Left kidney (tissue), 2 donors: Measurements from ENCODE around the gene TSGA10IP. TPM values are rescaled to one million over a fixed set of nuclear protein-coding genes. Genes with fewer than 3 reads are reported as not detected.

Source experiments
- DNase-seq: peaks from one replicate; pipeline ENCODE4 v3.0.0-alpha.2; 2013
- polyA plus RNA-seq: library from polyadenylated mRNA; unstranded; fragments of 120-200 nt; gene quantifications from one replicate; pipeline ENCODE4 v1.2.1, GENCODE V29; 2013; ENCODE audit not compliant: insufficient read length

Gene TSGA10IP
- polyA plus RNA-seq, 1 donor = 0.23 TPM

DNA sequence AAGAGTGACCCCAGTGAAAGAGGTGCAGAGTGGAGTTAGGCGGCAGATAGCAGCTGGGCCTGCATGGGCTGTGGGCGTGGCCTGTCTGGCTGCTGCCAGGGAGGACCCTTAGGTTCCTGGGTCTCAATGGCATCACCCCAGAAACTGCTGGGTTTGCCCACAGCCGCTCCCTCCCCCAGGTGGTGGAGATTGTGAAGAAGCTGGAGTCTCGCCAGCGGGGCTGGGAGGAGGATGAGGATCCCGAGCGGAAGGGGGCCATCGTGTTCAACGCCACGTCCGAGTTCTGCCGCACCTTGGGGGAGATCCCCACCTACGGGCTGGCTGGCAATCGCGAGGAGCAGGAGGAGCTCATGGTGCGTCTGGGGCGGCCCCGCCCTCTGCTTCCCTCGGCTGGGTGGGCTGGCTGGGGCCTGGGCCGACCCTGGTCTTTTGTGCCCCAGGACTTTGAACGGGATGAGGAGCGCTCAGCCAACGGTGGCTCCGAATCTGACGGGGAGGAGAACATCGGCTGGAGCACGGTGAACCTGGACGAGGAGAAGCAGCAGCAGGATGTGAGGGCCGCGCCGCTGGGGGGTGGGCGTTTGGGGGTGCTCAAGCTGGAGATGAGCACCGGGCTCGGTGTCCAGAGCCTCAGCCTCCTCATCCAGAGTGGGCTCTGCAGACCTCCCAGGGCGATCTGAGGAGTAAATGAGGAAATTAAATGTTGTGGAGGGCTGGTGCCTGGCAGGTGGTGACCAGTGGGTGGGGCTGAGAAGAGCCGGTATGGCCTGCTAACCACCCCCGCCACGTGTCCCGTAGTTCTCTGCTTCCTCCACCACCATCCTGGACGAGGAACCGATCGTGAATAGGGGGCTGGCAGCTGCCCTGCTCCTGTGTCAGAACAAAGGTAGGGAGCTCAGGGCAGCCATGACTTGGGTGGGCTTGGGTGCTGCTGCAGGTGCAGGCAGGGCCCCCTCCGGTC is 31.2 kb downstream of the TSGA10IP start:
- DNase-seq = no peak

DNA sequence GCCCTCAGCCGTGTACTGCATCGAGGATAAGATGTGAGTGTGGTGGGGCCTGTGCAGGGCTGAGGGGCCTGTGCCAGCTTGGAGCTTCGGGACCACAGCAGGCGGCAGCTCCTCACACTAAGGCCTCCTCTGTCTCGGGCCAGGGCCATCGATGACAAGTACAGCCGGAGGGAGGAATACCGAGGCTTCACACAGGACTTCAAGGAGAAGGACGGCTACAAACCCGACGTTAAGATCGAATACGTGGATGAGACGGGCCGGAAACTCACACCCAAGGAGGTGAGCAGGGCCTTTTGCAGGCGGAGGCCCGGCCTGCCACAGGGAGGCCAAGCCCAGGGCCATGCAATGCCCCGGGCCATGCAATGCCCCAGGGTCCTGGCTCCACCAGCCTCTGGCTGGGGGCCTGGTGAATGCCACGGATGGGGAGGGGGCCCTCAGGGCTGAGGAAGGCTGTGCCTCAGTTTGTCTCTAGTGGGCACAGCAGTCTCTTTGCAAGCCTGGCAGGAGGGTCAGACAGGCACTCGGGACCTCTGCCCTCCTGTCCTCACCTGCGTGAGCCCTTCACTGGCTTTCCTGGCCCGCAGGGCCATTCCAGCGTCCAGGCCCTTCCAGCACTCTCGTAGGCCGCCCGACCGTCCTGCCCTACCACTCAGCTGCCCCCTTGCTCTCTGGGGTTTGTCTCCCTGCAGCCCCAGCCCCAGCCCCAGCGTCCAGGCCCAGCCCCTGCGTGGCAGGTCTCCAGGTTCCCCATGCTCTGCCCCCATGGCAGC is 32.5 kb downstream of the TSGA10IP start:
- DNase-seq = no peak

DNA sequence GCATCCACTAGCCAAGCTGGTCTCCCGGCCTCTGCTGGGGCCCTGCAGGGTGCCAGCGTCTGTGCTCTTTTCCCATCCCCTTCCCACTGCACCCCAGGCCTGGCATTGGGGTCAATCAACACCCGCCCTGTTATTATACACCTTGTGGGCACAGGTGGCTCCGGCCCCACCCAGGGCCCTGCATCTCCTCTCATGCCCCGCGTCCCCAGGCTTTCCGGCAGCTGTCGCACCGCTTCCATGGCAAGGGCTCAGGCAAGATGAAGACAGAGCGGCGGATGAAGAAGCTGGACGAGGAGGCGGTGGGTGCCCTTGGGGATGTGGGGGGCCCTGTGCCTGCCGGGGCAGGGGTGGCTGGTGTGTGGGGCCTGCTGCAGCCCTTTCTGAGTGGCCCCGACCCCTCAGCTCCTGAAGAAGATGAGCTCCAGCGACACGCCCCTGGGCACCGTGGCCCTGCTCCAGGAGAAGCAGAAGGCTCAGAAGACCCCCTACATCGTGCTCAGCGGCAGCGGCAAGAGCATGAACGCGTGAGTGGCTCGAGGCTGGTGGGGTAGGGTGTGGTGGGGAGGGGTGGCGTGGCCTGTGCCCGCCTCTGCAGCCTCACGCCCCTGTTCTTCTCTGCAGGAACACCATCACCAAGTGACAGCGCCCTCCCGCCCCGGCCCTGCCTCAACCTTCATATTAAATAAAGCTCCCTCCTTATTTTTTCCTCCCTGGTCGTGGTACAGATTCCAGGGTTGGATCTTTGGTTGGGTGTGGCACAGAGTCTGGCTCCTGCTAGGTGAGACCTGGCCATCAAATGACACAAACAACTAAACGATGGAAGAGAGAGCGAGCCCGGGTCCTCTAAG is 33.3 kb downstream of the TSGA10IP start:
- DNase-seq = no peak

DNA sequence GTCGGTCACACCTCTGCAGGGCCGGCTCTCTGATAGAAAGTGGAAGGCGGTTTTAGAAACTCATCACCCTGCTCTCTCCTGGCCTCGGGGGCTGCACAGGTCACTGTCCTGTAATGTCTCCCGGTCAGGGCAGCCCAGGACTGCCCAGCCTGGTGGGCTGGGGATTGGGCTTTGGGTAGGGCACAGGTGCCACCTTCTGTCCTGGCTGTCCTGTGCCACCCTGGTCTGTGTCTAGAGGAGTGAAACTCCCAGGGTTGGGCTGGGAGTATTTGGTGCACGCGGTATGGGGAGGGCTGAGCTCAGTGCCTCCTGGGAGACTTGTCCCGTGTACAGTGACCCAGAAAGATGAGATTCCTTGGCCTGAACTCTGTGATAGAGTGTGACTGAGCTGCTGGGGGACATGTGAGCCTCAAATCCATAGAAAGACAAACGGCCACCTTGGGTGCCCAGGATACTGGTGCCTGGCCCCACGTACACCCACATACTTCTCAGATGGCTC is 34.0 kb downstream of the TSGA10IP start:
- DNase-seq = no peak

DNA sequence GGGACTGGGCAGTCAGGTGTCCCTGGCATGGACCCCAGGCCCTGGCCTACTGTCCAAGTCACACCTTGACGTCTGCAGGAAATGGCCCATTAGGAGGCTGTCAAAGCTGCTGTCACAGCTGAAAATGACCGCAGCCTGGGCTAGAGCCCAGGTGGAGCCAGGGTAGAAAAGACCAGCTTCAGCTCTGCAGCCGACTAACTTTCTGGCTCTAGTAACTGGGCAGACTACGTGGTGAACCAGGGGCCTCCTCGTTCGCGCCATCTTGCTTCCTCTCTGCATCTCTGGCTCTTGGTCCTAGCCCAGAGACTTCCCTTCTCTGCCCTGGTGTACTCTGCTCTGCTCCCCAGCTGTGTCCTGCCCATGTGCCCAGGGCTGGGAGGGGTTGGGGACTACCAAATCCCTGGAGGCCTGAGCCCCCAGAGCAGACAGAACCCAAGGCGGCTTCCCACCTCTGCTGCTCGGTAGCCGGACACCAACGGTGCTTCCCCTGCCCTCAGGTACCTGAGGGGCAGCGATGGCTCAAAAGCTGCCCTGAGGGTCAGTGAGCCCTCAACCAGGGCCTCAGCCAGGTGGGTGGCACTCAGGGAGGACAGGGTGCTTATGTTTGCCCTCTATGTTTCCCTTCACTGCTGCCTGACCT is 35.9 kb downstream of the TSGA10IP start:
- no peak for DNase-seq

DNA sequence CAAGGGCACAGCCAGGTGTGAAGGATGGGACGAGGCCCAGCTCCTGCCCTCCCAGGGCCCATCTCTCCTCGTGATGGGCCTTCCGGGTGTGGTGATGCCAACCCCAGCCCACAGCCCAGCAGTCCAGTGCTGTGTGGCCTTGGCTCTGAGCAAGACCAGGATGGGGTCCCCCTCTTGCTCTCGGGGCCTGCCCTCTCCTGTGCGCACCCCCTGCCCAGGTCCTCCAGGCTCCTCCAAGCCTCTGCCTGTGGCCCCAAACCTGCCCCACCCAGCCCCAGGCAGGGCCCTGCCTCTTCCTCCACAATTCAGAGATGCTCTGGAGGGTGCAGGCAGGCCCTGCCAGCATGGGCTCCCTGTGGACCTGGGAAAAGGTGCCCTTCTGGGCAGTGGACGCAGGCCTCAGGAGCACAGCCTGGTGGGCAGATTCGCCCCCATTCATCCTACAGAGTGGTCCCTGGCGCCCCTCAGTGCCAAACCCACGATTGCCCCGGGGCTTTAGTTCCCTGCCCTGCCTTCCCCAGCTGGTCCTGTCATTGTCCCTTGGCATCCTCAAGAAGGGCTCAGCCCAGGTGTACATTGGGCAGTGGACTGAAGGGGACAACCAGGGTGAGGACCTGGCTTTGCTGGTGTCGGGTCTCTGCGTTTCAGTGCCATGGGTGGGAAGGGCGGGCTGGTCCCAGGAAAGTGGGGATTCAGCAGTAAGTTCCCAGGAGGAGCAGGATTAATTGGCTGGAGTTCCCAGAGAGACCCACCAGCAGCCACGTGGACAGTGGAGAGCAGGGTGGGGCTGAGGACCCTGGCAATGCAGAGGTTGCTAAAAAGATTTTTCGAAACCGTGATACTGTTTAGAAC is 36.9 kb downstream of the TSGA10IP start:
- no peak for DNase-seq

DNA sequence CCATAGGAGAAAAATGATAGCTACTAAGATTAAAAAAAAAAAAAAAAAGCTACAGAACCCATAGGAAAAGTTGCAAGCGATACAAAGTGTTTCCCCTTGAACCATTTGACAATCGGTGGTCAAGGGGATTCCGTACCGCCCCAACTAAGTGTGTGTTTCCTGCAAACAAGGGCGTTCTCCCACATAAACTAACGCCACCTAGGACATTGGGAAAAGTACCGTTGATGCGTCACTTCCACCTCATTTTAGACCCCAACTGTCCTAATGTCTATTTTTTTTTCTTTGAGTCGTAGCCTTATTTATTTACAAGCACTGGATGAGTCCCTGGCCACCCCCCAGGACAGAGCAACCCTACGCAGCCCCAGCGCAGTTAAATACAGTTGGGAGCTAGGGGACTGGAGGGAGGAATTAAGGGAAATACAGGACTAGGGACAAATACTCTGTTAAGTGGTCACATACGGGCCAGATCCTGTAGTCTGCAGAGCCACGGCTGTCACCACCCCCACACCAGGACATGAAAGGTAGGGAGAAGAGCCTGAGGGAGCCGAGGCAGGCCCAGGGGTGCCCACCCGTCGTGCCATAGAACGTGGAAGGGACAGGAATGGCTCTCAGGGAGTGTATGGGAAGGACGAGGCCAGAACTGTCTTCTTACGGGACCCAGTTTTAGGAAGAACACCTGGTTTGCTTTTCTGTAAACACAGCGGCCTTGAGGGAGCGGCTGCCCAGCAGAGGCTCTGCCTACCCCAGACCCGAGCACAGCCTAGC is 37.7 kb downstream of the TSGA10IP start:
- DNase-seq = no peak

DNA sequence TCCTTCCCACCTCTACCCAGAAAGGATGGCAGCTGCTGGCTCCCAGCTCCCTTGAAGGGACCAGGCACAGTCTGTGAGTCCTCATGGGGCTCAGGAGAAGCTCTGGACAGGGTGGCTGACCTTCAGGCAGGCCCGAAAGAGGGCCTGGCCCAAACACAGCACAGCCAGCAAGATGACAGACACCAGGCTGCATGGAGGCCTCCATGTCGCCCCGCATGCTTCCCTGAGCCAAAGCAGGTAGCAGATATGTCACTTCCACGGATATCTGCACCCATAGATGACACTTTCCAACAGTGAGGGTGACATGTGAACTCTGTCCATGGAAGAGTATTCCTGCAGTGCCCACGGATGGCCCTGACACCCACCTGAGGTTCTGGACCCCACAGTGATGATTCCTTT is 38.3 kb downstream of the TSGA10IP start:
- DNase-seq = no peak

DNA sequence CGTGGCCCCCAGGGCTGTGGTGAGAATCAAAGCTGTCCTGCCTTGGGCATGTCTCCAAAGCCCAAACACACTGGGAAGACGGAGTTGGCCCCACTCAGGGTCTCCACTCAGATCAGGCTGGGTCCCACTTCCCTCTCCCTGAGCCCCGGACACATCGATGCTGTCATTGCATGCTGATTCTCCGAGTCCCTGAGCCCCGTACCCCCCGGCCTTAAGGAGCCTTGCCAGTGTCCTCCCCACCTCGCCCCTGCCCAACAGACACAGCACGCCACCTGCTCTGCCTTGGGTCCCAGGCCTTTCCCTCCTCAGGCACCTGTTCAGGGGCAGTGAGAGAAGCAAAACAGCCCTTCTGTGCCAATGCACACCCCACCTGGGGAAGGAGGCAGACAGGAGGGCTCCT is 42.1 kb downstream of the TSGA10IP start:
- DNase-seq = no peak

DNA sequence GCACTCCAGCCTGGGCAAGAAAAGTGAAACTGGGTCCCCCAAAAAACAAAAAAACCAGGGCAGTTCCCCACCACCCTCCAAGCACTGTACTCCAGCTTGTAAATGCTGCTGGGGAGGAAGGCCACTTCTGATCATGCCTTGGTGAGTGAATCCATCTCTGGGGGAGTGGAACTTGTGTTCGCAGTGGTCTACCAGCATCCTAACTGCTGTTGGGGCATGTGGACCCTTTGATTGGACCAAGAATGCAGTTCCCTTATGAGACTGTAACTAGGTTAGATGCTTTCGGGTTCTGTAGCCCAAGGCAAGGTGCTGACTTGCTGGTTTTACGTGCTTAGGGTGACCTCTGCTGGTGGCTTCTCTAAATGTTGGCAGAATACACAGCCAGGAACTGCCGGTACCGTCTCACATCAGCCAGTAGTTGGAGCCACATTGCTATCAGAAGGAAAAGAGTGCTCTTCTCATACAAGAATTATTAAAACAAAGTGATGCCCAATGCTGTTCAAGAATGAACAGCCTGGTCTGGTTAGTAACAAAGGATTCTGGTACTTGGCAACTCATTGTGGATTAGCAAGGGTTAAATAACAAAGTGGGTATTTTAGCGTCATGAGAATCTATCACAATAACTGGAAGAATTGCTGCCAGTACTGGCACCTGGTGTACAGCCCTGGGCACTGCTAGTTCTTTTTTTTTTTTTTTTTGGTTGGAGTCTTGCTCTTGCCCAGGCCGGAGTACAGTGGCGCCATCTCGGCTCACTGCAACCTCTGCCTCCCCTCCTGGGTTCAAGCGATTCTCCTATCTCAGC is 43.7 kb downstream of the TSGA10IP start:
- peak; percentile 95 for DNase-seq

DNA sequence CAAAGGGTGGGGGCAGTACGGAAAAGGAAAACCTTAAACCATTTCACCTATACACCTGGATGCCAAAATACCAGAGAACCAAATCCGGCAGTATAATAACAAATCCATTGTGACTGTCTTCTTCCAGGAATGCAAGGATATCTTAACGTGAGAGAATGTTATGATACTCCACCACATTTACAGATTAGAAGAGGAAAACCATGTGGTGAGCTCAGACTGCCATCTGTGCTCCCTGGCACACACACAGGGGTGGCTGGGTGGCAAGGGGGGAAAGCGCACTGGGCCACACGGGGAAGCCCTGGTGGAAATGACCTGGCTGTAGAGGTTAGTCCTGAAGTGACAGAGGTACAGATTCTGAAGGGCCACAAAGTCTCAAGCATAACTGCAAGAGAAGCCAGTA is 46.8 kb downstream of the TSGA10IP start:
- DNase-seq = no peak

DNA sequence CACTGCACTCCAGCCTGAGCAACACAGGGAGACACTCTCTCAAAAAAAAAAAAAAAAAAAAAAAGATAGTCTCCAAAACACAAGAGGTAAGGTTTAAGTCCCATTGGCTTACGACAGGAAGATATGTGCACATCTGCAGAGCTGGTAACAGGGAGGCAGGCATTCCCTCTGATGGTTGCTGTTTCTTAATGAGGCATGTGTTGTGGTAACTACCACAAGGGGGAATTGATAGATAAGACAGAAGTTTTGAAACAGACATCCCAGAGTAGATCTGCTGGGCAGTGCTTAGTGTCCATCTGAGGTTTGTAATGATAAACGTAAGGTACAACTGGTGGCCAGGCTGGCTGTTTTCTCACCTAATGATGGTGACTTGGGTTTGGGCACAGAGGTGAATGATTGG is 52.0 kb downstream of the TSGA10IP start:
- DNase-seq = no peak

DNA sequence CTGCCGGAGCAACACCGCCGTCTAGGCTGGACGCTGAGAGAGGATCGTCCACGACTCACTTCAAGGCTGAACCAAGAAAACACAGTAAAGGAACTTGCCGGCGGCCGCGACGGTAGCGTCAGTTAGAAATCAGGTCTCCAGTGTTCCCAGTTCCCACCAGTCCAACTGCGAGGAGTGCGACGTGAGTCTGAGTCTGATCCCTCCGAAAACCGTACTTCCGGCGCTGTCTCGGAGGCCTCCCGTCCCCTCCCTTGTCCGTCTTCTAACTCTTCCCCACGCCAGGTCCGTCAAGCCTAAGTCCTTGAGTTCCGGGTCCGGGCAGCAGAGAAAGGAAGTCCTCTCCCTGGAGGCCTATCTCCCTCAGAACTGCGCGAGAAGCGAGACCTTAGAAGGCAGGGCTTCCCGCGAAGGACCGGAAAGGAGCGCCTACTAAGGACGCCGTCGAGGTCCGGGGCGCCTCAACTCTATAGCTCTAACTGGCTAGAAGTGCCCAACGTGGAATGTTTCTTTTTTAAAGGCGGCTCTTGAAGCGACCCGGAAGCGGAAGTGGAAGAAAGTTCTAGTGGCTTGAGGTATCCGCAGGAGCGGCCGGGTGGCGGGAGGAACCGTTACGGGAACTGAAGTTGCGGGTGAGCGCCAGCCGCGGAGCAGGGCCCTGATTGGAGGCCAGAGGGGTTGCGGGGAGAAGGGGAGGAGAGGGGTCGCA is 56.8 kb downstream of the TSGA10IP start, which contains the start of the genes BANF1 and EIF1AD:
Gene BANF1, plus strand, starts transcription at position 562 of the 706 bp plus-strand sequence. CDS start 748 bp downstream, outside the sequence.
Gene EIF1AD, minus strand, starts transcription at position 216 of the 706 bp plus-strand sequence. CDS start 1,768 bp downstream, outside the sequence.
- DNase-seq = peak; percentile 98

DNA sequence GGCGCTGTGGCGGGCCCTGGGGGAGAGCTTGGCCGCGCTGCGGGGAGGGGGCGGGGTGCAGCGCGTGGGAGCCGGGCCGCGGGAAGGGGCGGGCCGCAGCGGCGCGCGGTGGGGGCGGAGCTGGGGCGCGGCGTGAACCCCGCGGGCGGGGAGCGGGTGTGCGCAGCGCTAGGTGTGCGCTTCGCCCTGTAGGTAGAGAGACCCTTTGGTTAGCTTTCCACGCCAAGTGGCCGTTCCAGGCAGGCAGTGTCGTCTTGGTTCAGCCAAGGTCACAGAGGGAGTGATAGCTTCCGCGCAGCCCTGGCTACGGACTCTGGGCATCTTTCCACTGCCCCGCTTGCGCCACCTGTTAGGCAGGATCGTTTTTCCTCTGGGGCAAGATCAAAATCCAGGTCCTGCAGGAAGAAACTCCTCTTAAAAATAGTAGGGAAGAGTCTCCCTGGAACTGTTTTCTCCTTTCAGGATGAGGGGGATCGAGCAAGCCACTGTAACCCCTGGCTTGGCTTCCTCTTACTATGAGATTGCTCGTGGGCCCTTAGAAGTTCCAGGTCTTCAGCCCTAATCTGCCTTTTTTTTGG is 57.5 kb downstream of the TSGA10IP start:
- DNase-seq = no peak

DNA sequence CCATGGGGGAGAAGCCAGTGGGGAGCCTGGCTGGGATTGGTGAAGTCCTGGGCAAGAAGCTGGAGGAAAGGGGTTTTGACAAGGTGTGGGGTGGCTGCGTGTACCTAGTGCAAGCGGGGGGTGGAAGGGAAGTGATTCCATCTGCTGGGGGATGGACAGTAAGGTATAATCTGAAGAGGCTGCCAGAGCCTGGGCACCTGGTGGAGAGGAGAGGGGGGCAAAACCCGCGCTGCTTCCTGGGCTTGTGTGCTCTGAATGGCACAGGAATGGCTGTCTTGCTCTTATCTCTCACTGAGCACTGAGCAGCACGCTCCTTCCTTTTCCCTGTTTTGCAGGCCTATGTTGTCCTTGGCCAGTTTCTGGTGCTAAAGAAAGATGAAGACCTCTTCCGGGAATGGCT is 58.0 kb downstream of the TSGA10IP start:
- DNase-seq = no peak

DNA sequence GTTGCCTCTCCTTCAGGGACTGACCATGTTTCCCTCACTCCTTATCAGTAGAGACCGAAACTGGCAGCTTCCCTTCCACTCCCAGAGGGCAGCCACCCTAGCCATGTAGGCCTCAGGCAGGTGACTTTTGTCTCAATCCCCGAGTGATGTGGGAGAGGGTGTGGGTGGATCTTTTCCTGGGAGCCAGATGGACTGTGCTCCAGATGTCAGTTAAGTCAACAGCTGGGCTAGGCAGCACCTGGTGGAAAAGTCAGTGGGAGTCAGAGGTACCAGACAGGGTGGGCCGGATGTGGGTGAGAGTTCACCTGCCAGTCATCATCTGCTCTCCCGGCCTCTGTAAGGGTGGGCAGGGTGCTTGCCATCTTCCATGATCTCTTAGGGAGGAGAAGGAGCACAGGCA is 58.9 kb downstream of the TSGA10IP start:
- DNase-seq = no peak

DNA sequence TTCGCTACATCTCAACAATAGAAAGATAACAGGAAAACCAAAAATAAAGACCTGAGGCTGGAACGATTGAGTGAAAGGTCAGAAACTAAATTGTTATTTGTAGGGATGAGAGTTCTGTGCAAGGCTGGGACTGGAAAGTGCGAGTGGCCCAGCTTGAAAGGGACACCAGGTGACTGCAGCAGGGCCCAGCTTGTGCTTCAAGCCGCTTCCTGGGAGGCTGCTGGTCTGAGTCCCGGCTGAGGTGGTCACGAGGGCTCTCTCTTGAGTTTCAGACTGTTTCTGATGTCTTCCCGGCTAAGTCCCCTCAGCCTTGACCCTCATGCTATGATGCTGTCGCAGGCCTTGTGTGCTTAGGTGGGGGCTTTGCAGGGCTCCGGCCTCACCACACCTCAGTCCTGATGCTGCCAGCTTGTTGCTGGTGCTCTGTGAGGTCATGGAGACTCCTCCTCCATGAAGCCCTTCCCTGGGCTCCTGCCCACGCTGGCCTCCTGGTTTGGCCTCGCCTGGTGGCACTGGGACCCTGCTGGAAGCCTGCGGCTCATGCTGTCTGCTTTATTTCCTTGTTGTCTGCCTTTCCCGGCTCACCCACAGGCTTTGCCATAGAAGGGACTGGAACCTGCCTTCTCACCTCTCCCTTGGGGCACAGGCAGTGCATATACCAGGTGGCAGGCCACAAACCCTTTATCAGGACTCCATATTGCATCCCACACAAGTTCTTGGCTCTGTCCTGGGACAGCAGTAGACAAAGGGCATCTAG is 61.0 kb downstream of the TSGA10IP start:
- DNase-seq = no peak
